H1 (cell line): ENCODE measurements around the gene BNC2. TPM values are rescaled to one million over a fixed set of nuclear protein-coding genes. Genes with fewer than 3 reads are reported as not detected.

ENCODE experiments used
- CTCF ChIA-PET: fragments of 300-600 bp; sonication (Branson Sonifier 250); formaldehyde crosslinking; loops from one replicate; lab custom pipeline; 2021; ENCODE audit not compliant: partially characterized antibody; lab: Charles Lee
- POLR2A ChIA-PET: fragments of 300-600 bp; sonication (Branson Sonifier 250); formaldehyde crosslinking; loops from one replicate; lab custom pipeline; 2021; ENCODE audit warnings: inconsistent platforms; ENCODE audit not compliant: partially characterized antibody; lab: Charles Lee
- DNase-seq, 2 experiments: peaks; one replicate each; pipeline versions ENCODE4 v3.0.0 to v3.0.0-alpha.2; 2010 to 2022; ENCODE audit warnings: low spot score in 2 of 2, low read depth in 1 of 2, mixed read lengths in 1 of 2
- FAIRE-seq: peaks from 2 replicates; lab custom pipeline; 2011; peaks lifted over from hg19 to GRCh38; lab: Jason Lieb, UNC
- H2AFZ ChIP-seq: 2 replicates; pipeline ENCODE4 v1.8.1; 2012; ENCODE audit warnings: low read length, inconsistent platforms
- H2AK5ac ChIP-seq: 2 replicates; pipeline ENCODE4 v1.6.1; 2013; ENCODE audit warnings: low read depth, low read length
- H2BK120ac ChIP-seq: replicated peaks from 2 replicates; pipeline ENCODE3; 2013; ENCODE audit warnings: low read depth, low read length, inconsistent platforms
- H2BK12ac ChIP-seq: 2 replicates; pipeline ENCODE4 v1.6.1; 2013; ENCODE audit warnings: low read depth, low read length
- H2BK15ac ChIP-seq: 2 replicates; pipeline ENCODE4 v1.6.1; 2013; ENCODE audit warnings: low read length
- H2BK20ac ChIP-seq: 2 replicates; pipeline ENCODE4 v1.6.1; 2013; ENCODE audit warnings: low read length
- H2BK5ac ChIP-seq: 2 replicates; pipeline ENCODE4 v1.6.1; 2013; ENCODE audit warnings: low read depth, low read length
- H3K14ac ChIP-seq: 2 replicates; pipeline ENCODE4 v1.6.1; 2013; ENCODE audit warnings: inconsistent platforms; ENCODE audit not compliant: insufficient read length
- H3K18ac ChIP-seq: 2 replicates; pipeline ENCODE4 v1.6.1; 2013; ENCODE audit warnings: low read length; ENCODE audit errors: extremely low read depth
- H3K23ac ChIP-seq: 2 replicates; pipeline ENCODE4 v1.6.1; 2013; ENCODE audit warnings: inconsistent platforms; ENCODE audit not compliant: insufficient read length
- H3K23me2 ChIP-seq: 2 replicates; pipeline ENCODE4 v1.6.1; 2013; ENCODE audit warnings: low read depth, low read length
- H3K27ac ChIP-seq: 2 replicates; pipeline ENCODE4 v1.6.1; 2011; ENCODE audit warnings: low read depth, low read length, inconsistent platforms
- H3K27me3 ChIP-seq, 4 experiments: replicated peaks in 1 of 4; 1 replicate in 1 of 4; 2 replicates in 3 of 4; pipeline versions ENCODE4 v1.6.1 to v1.8.1; 2011 to 2013; ENCODE audit warnings: low read length in 3 of 4, mild to moderate bottlenecking in 3 of 4, inconsistent platforms in 2 of 4, mixed read lengths in 2 of 4, moderate library complexity in 1 of 4; ENCODE audit not compliant: control insufficient read depth in 3 of 4, insufficient read depth in 3 of 4; ENCODE audit errors: extremely low read depth in 1 of 4
- H3K36me3 ChIP-seq, 4 experiments: 2 replicates each; pipeline versions ENCODE4 v1.6.1 to v1.8.1; 2011 to 2013; ENCODE audit warnings: mild to moderate bottlenecking in 4 of 4, low read length in 3 of 4, moderate library complexity in 2 of 4, control low read depth in 1 of 4, inconsistent platforms in 1 of 4; ENCODE audit not compliant: insufficient read depth in 4 of 4, control insufficient read depth in 2 of 4
- H3K4ac ChIP-seq: replicated peaks from 2 replicates; pipeline ENCODE3; 2013; ENCODE audit warnings: low read length, low read depth, mixed read lengths, inconsistent platforms; ENCODE audit not compliant: insufficient read length
- H3K4me1 ChIP-seq, 4 experiments: replicated peaks in 1 of 4; 1 replicate in 1 of 4; 2 replicates in 3 of 4; pipeline versions ENCODE4 v1.6.1 to v1.8.1; 2011 to 2013; ENCODE audit warnings: low read length in 3 of 4, inconsistent platforms in 2 of 4, mixed read lengths in 1 of 4; ENCODE audit not compliant: insufficient read depth in 4 of 4, control insufficient read depth in 3 of 4
- H3K4me2 ChIP-seq, 2 experiments: 2 replicates each; pipeline versions ENCODE4 v1.6.1 to v1.8.1; 2011 to 2013; ENCODE audit warnings: low read depth in 2 of 2, low read length in 2 of 2, control low read depth in 1 of 2, inconsistent platforms in 1 of 2, mild to moderate bottlenecking in 1 of 2; ENCODE audit not compliant: insufficient read depth in 1 of 2
- H3K4me3 ChIP-seq, 4 experiments: fragments of 200-600, 300-600 bp in 1 of 4; sonication (generic), shearing (Covaris generic), sonication (Bioruptor Twin) in 1 of 4; 2 replicates each; pipeline versions ENCODE4 v1.5.1 to v1.8.1; 2011 to 2016; ENCODE audit warnings: low read length in 4 of 4, low read depth in 3 of 4, control low read depth in 2 of 4, inconsistent platforms in 2 of 4, mild to moderate bottlenecking in 2 of 4, mixed read lengths in 1 of 4, moderate library complexity in 1 of 4; ENCODE audit not compliant: insufficient read depth in 2 of 4; ENCODE audit errors: extremely low read depth in 1 of 4
- H3K56ac ChIP-seq: replicated peaks from 2 replicates; pipeline ENCODE3; 2013; ENCODE audit warnings: low read depth, mild to moderate bottlenecking, mixed read lengths, low read length, inconsistent platforms; ENCODE audit not compliant: insufficient read length
- H3K79me1 ChIP-seq: 2 replicates; pipeline ENCODE4 v1.6.1; 2013; ENCODE audit warnings: low read depth, low read length, control low read depth
- H3K79me2 ChIP-seq, 2 experiments: 2 replicates each; pipeline versions ENCODE4 v1.6.1 to v1.8.1; 2012 to 2013; ENCODE audit warnings: low read length in 2 of 2, mild to moderate bottlenecking in 2 of 2, inconsistent platforms in 1 of 2; ENCODE audit not compliant: insufficient read depth in 2 of 2, control insufficient read depth in 1 of 2
- H3K9ac ChIP-seq, 4 experiments: replicated peaks in 1 of 4; 1 replicate in 1 of 4; 2 replicates in 3 of 4; pipeline versions ENCODE4 v1.6.1 to v1.8.1; 2011 to 2013; ENCODE audit warnings: low read depth in 3 of 4, low read length in 3 of 4, control low read depth in 2 of 4, mild to moderate bottlenecking in 2 of 4, moderate library complexity in 2 of 4, inconsistent platforms in 1 of 4; ENCODE audit errors: extremely low read depth in 1 of 4
- H3K9me3 ChIP-seq, 2 experiments: 2 replicates each; pipeline versions ENCODE4 v1.6.1 to v1.8.1; 2012 to 2013; ENCODE audit warnings: mild to moderate bottlenecking in 2 of 2, moderate library complexity in 2 of 2, control low read depth in 1 of 2, inconsistent platforms in 1 of 2, low read depth in 1 of 2, low read length in 1 of 2, mixed read lengths in 1 of 2; ENCODE audit not compliant: insufficient read depth in 2 of 2
- H4K20me1 ChIP-seq, 2 experiments: replicated peaks in 1 of 2; 2 replicates each; pipeline versions ENCODE3 to v1.8.1; 2011 to 2013; ENCODE audit warnings: inconsistent platforms in 2 of 2, low read length in 2 of 2, mild to moderate bottlenecking in 1 of 2; ENCODE audit not compliant: insufficient read depth in 2 of 2, control insufficient read depth in 1 of 2
- H4K5ac ChIP-seq: 2 replicates; pipeline ENCODE4 v1.6.1; 2013; ENCODE audit warnings: low read length, low read depth, mixed read lengths, inconsistent platforms; ENCODE audit not compliant: insufficient read length
- H4K8ac ChIP-seq: 2 replicates; pipeline ENCODE4 v1.8.0; 2013; ENCODE audit warnings: mild to moderate bottlenecking, moderate library complexity, low read length, inconsistent platforms; ENCODE audit not compliant: insufficient read depth; ENCODE audit errors: extremely low read depth
- H4K91ac ChIP-seq: replicated peaks from 2 replicates; pipeline ENCODE3; 2013; ENCODE audit warnings: low read length, mixed read lengths, inconsistent platforms; ENCODE audit not compliant: insufficient read length
- BCL11A ChIP-seq, 2 experiments: IDR thresholded peaks; one replicate each; pipeline ENCODE4 v1.6.1; 2011; ENCODE audit warnings: low read depth in 2 of 2, low read length in 2 of 2, mild to moderate bottlenecking in 2 of 2
- CHD1 ChIP-seq: IDR thresholded peaks from 2 replicates; pipeline ENCODE4 v1.6.1; 2012; ENCODE audit warnings: low read depth, low read length, improper control_type of control experiment
- MAX ChIP-seq: IDR thresholded peaks from 2 replicates; pipeline ENCODE4 v1.6.1; 2012; ENCODE audit warnings: inconsistent platforms
- POU5F1 ChIP-seq: IDR thresholded peaks from 2 replicates; pipeline ENCODE4 v1.6.1; 2011; ENCODE audit warnings: low read depth, mild to moderate bottlenecking, low read length, moderate library complexity
- SP1 ChIP-seq: IDR thresholded peaks from 2 replicates; pipeline ENCODE4 v1.6.1; 2011; ENCODE audit warnings: low read depth, low read length
- SRF ChIP-seq: IDR thresholded peaks from 2 replicates; pipeline ENCODE4 v1.6.1; 2011; ENCODE audit warnings: mild to moderate bottlenecking, low read depth, low read length, moderate library complexity
- TBP ChIP-seq: IDR thresholded peaks from 2 replicates; pipeline ENCODE4 v1.6.1; 2011; ENCODE audit warnings: low read depth, low read length, improper control_type of control experiment
- YY1 ChIP-seq: IDR thresholded peaks from 2 replicates; pipeline ENCODE4 v1.6.1; 2011; ENCODE audit warnings: low read depth, mild to moderate bottlenecking, low read length
- WGBS, 2 experiments: shearing (Covaris generic) in 1 of 2; methylation state at CpG; one replicate each; pipeline versions ENCODE4 v1.1.6 to v1.1.7; 2013 to 2015; ENCODE audit warnings: low lambda C conversion rate in 2 of 2, mixed read lengths in 2 of 2, inconsistent platforms in 1 of 2, low coverage in 1 of 2, missing lambda C conversion rate in 1 of 2; ENCODE audit not compliant: insufficient replicate concordance in 2 of 2, insufficient coverage in 1 of 2, insufficient read length in 1 of 2; ENCODE audit errors: extremely low coverage in 1 of 2, missing lambda C conversion rate in 1 of 2; 5-methylcytosine and 5-hydroxymethylcytosine counted together
- polyA plus RNA-seq, 7 experiments: library from polyadenylated mRNA; depleted of rRNA in 3 of 7; stranded (reverse) in 5 of 7; unstranded in 2 of 7; fragments of >200 nt in 5 of 7; fragments of 200-250 nt in 2 of 7; gene quantifications; 1 replicate in 5 of 7; 2 replicates in 1 of 7; 4 replicates in 1 of 7; pipeline versions ENCODE4 v1.2.1 to v1.2.3, GENCODE V29; 2011 to 2013; ENCODE audit warnings: missing spikeins in 2 of 7, mixed read lengths in 2 of 7
- total RNA-seq: library from RNA; stranded (reverse); fragmentation: NEBNext Ultra II Directional; extraction: Animal tissue kit (Norgen Biotek cat#: 25700); gene quantifications from 2 replicates; pipeline ENCODE4 v1.2.1, GENCODE V29; 2021
- TF ChIP-seq, protein P1 (sequence below): IDR thresholded peaks from 2 replicates; pipeline ENCODE4 v1.6.1; 2012; ENCODE audit warnings: inconsistent platforms

The BNC2 gene
- total and polyA plus RNA-seq, 2 of the 8 experiments (the other 6 are each of a cell fraction or from before 2014, with no cell fraction given), result 16.0 to 26.8 TPM

- H2BK5ac ChIP-seq, result peak overlapping the region; percentile 86; the same call in 1 of the 2 replicates
- CTCF ChIA-PET, result interaction anchor here (1.0 to 1.9 kb wide), 5 partner anchors 8 to 662 kb away, joined by 3 to 6 read pairs (median 3); no protein-coding TSS in a partner anchor
- no peaks in the 10 kb centered on the region; a peak in 1 of 7 replicates for H3K27me3 ChIP-seq
- no peak overlapping the region for H3K14ac ChIP-seq
- H3K23ac ChIP-seq, result no peak overlapping the region
- H4K91ac ChIP-seq, result peak overlapping the region; percentile 75
- no peak for FAIRE-seq
- no peak overlapping the region for H3K56ac ChIP-seq
- H3K79me2 ChIP-seq, result peaks cover 0 to 45% of the 10 kb centered on the region in 2 experiments; a peak in 2 of 4 replicates
- H3K9me3 ChIP-seq, result no peaks in the 10 kb centered on the region
- no peaks in the 10 kb centered on the region for H3K36me3 ChIP-seq
- H3K4ac ChIP-seq, result peak overlapping the region; percentile 30
- H3K4me3 ChIP-seq, result no peak overlapping the region
- peak overlapping the region; percentile 55 for H4K5ac ChIP-seq
- DNase-seq, result no peak
- H3K27ac ChIP-seq, result peak overlapping the region; percentile 33
- no peak overlapping the region for H3K4me2 ChIP-seq
- H4K20me1 ChIP-seq, result no peaks in the 10 kb centered on the region
- peak overlapping the region; percentile 84 for H2BK12ac ChIP-seq
- peak overlapping the region; percentile 75 for H2BK120ac ChIP-seq
- no peak overlapping the region for H4K8ac ChIP-seq
- H2AK5ac ChIP-seq, result no peak overlapping the region
- POLR2A ChIA-PET, result interaction anchor here (0.9 to 1.4 kb wide), 4 partner anchors 8 to 58 kb away, joined by 3 to 4 read pairs (median 3); partner anchors contain the start of gene BNC2
- H3K23me2 ChIP-seq, result peaks cover 2% of the 10 kb centered on the region; the same call in 1 of the 2 replicates
- peak overlapping the region; percentile 33 for H3K18ac ChIP-seq
- H2AFZ ChIP-seq, result no peak overlapping the region
- 62% methylated on average over 5 of the region's 5 CpGs; no CpG with 5 or more reads in 1 of the 2 experiments for WGBS, 2 experiments
- H3K79me1 ChIP-seq, result no peaks in the 10 kb centered on the region; the same call in 1 of the 2 replicates
- TF ChIP-seq TBP (no peak), POU5F1 (no peak), BCL11A (IDR thresholded peaks at IDR 0.05; ENCODE audit: low read depth in 2 of 2, low read length in 2 of 2) (no peak), SP1 (no peak), YY1 (no peak), SRF (no peak), CHD1 (no peak), MAX (peak; percentile 88)
- TF ChIP-seq, protein P1, sequence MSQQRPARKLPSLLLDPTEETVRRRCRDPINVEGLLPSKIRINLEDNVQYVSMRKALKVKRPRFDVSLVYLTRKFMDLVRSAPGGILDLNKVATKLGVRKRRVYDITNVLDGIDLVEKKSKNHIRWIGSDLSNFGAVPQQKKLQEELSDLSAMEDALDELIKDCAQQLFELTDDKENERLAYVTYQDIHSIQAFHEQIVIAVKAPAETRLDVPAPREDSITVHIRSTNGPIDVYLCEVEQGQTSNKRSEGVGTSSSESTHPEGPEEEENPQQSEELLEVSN, result peak; percentile 85
- H2BK20ac ChIP-seq, result peak overlapping the region; percentile 96
- no peak overlapping the region for H3K9ac ChIP-seq
- 0 out of 2 replicates have a peak overlapping the region, but pooled peaks have one; percentile 2 for H2BK15ac ChIP-seq
- peaks cover 9 to 30% (median 18%) of the 10 kb centered on the region in 4 experiments; a peak in 6 of 7 replicates for H3K4me1 ChIP-seq
These were observed 58.3 kb downstream of the BNC2 start for GRCh38 chr9:16811987-16812685.
